ENCODE results near the gene FSTL4.

FSTL4 gene

DNA sequence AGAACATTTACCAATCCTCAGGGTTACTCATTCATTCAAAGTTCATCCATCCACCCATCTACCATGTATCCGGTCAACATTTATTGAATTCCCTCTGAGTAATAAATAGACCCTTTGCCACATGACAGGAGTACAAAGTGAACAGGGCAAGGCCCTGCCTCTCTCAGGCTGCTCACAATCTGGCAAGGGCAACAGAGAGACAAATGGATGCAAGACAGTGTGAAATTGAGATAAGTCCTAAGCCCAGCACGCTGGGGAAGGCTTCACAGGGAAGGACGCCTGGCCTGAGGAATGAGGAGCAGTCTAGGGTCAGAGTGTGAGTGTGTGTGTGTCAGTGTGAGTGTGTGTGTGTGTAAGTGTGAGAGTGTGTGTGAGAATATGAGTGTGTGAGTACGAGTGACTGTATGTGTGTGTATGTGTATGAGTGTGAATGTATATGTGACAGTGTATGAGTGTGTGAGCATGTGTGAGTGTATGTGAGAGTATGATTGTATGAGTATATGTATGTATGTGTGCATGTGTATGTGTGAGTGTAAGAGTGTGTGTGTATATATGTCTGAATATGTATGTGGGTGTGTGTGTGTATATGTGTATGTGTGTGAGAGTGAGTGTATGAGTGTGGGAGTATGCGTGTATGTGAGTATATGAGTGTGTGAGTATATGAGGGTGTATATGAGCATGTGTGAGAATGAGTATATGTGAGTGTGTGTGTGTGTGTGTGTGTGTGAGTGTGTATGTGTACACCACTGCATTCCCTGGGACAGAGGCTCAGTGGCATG is 145.6 kb downstream of the FSTL4 start:
- DNase-seq (ENCODE audit: low spot score in 2 of 2) (no peak), ATAC-seq (ENCODE audit: low read depth) (no peak)
- Mint-ChIP-seq H3K4me1 (no peaks in the 10 kb centered on the region), H3K4me3 (no peak overlapping the region), H3K27ac (no peak overlapping the region), H3K9me3 (no peaks in the 10 kb centered on the region), H3K27me3 (peaks cover 3% of the 10 kb centered on the region), H3K36me3 (no peaks in the 10 kb centered on the region)

DNA sequence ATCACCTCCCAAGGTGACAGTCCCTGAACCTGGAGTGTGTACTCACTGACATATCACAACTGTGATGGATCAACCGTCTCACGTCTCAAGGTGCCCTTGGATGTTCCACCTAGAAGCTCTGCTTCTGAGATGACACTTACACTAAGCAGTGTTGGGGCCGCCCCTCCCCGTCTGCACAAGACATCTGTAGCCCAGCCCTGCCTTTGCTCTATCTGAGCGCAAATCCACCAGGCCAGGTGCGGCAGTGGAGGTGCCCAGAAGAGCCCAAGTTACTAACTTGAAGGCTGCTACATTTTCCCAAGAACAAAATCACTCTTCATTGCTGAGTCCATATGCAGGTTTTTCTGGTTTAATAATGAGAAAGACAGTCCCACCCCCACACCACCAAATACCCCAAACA is 148.3 kb downstream of the FSTL4 start:
- no peak for DNase-seq (ENCODE audit: low spot score in 2 of 2)
- Mint-ChIP-seq H3K4me3 (no peak overlapping the region), H3K27ac (no peak overlapping the region), H3K4me1 (peaks cover 3% of the 10 kb centered on the region), H3K27me3 (peaks cover 1% of the 10 kb centered on the region), H3K36me3 (no peaks in the 10 kb centered on the region), H3K9me3 (no peaks in the 10 kb centered on the region)
- no peak for ATAC-seq (ENCODE audit: low read depth)

DNA sequence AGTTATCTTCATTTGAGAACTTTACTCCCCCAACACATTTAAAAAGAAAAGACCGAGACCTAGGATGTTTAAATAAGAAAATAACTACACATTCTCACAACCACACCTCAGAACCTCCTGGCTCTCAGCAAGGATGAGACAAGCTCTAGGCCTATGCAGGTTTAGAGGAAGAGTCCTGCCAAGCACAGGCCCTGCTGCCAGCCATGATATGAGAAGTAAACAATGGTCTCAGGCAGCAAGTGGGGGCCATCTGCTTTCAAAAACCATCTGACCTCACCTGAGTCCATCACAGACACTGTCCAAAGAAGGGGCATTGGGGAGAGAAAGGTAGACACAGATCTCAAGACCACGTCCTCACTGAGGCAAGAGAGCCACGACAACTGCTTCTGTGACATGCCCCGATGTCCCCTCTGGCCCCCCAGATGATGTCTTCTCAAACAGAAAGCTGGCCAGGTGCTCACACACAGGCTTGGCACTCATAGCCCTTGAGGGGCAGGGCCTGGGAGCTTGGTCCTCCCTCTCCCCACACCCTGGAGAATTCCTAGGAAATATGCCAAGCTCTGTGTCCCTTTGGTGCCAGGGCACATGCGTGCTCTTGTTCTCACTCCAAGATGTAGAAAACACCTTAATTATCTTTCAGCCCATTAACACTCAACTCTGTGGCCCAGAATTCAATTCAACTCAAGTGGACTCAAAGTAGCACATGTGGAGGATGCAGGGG is 150.4 kb downstream of the FSTL4 start:
- H3K9me3 Mint-ChIP-seq: no peaks in the 10 kb centered on the region
- H3K27me3 Mint-ChIP-seq: no peaks in the 10 kb centered on the region
- ATAC-seq (ENCODE audit: low read depth): no peak
- H3K4me1 Mint-ChIP-seq: peaks cover 3% of the 10 kb centered on the region
- DNase-seq (ENCODE audit: low spot score in 2 of 2): no peak
- no peak overlapping the region for H3K27ac Mint-ChIP-seq
- no peaks in the 10 kb centered on the region for H3K36me3 Mint-ChIP-seq
- no peak overlapping the region for H3K4me3 Mint-ChIP-seq

DNA sequence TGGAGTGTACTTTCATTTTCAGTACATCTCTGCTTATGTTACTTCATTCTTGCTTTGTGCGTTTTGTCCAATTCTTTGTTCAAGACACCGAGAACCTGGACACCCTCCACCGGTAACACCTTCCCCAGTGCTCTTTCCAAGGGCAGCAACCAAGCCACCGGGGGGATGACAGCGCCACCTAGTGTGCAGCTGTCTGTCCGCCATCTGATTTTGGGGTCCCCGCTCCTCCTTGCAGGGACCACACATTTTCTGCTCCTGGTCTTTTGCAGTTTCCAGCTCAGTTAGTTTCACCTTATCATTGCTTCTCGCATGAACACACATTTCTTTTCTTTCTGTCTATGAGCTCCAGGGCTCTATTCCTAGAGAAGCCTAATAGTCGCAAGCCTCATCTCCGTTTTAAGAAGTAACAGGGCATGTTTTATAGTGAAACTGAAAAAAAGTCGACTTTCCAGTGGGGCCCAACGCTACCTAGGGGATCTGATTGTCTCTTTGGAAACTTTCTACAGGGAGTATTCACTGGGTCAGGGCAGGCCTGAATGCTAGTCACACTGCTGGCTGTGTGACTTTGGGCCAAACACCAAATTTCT is 152.1 kb downstream of the FSTL4 start:
- Mint-ChIP-seq H3K27ac (no peak overlapping the region), H3K36me3 (no peaks in the 10 kb centered on the region), H3K9me3 (no peaks in the 10 kb centered on the region), H3K27me3 (no peaks in the 10 kb centered on the region), H3K4me3 (no peak overlapping the region), H3K4me1 (peaks cover 3% of the 10 kb centered on the region)
- ATAC-seq (ENCODE audit: low read depth) (no peak), DNase-seq (ENCODE audit: low spot score in 2 of 2) (peak in 1 of 2 donors; percentile 6)

DNA sequence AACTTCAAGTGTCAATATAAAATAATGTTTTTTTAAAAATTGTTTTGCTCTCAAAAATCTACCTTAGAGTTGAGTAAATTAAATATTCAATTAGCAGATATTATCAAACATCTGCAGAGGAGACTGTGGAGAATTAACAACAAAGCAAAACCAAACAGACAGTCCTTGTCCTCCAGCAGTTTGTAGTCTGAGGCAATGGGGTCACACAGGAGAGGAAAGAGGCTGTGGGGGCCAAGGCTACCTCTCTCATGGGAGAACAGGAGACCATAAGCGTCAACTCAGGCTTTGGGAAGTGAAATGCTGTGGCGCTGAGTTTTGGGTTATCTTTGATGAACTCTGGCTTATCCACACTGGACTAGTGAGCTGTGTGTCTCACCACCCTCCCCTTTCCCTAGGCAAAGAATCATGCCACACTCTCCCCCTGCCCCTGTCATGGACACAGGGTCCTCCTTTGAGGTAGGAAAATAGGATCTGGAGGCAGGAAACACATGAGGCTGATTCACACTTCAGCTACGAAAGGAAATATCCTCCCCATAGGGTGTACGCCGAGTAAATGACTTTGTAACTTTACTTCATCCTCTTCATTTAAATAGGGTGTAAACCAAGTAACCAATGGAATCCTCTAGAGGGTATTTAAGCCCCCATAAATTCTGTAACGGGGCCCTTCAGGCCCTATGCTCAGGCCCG is 152.7 kb downstream of the FSTL4 start:
- peaks cover 3% of the 10 kb centered on the region for H3K4me1 Mint-ChIP-seq
- no peaks in the 10 kb centered on the region for H3K36me3 Mint-ChIP-seq
- no peaks in the 10 kb centered on the region for H3K9me3 Mint-ChIP-seq
- ATAC-seq (ENCODE audit: low read depth) (no peak), DNase-seq (ENCODE audit: low spot score in 2 of 2) (no peak)
- no peak overlapping the region for H3K27ac Mint-ChIP-seq
- H3K27me3 Mint-ChIP-seq: no peaks in the 10 kb centered on the region
- no peak overlapping the region for H3K4me3 Mint-ChIP-seq

DNA sequence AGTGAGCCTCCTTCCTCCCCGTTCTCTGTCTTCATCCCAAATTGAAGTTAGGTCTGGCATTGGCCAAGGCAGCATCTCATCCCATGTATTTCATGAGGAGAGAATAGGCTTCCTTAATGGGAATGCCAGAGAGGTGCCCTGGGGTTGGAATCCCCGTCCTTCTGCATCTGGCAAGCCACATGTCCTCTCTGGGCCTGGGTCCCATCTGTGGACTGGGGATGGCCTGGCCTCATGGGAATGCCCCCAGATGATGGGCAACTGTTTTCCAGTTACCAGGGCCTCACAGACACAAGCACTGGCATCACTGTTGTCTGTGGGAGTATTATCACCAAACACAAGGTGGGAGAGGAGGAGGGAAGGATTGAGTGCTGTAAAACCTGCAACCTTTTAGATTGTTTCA is 153.9 kb downstream of the FSTL4 start:
- no peak overlapping the region for H3K27ac Mint-ChIP-seq
- H3K4me3 Mint-ChIP-seq: no peak overlapping the region
- no peak for DNase-seq (ENCODE audit: low spot score in 2 of 2)
- peaks cover 3% of the 10 kb centered on the region for H3K4me1 Mint-ChIP-seq
- ATAC-seq (ENCODE audit: low read depth): no peak
- no peaks in the 10 kb centered on the region for H3K27me3 Mint-ChIP-seq
- H3K36me3 Mint-ChIP-seq: no peaks in the 10 kb centered on the region
- no peaks in the 10 kb centered on the region for H3K9me3 Mint-ChIP-seq

DNA sequence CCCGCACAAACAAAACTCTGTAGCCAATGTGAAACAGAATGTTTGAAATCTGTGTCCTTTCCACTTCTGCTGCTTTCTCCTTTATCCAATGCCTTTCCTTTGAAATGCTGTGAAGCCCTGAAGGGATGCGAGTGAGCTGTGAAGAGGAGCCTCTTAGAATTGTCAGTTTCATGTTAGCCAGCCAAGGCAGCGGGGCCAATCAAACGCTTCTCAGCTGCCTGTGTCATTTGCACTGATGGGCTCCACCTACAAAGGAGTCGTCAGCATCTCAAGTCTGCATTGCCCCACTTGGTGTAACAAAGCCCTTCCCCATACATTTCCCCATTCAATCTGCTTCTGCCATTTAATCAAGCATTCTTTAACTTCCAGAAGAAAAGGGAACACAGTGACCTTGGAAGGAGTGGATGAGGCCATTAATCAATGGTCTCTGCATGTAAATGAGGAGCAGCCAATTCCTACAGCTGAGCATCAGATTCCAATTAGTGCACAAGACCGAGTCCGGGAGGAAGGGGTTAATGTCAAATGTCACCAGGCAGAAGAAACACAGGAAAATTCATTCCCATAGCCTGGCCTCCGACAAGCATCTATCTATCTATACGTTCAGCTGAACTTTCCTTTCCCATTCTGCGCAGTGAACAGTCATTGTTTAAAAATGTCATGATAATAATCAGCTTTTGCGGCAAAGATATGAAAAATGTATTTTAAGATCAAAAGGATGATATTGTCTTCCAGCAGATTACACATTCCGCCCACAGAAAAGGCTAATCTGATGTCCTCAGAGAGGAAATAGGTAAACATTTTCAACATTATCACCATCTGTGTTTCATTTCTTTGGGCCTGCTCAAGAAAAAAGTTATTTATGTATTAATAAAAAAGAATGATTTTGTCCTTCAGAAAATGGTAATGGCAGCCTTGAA is 154.6 kb downstream of the FSTL4 start:
- Mint-ChIP-seq H3K27ac (no peak overlapping the region), H3K27me3 (peaks cover 3% of the 10 kb centered on the region), H3K9me3 (no peaks in the 10 kb centered on the region), H3K4me3 (no peak overlapping the region), H3K36me3 (no peaks in the 10 kb centered on the region), H3K4me1 (peaks cover 3% of the 10 kb centered on the region)
- DNase-seq (ENCODE audit: low spot score in 2 of 2): no peak
- no peak for ATAC-seq (ENCODE audit: low read depth)

DNA sequence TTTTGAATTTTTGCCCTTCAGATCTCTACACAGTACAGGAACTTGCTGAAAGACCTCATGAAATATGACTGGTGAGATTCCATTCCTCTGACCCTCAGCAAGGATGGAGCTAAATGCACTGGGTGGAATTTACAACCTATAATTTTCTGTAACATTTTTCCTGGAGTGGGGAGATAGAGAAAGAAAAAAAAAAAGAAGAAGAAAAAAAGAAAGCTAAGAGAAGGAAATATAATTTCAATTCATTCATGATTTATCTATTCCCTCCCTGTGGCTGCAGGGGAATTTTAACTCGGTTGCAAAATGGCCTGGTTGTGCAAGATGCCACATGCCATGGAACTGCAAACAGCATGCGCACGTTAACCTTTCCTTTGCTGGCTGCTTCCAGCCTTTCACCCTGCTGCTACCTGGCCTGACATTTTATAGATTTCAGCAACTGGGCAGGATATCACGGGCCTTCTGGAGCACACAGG is 155.4 kb downstream of the FSTL4 start:
- no peak overlapping the region for H3K27ac Mint-ChIP-seq
- DNase-seq (ENCODE audit: low spot score in 2 of 2): no peak
- no peak overlapping the region for H3K4me3 Mint-ChIP-seq
- ATAC-seq (ENCODE audit: low read depth): no peak
- peaks cover 3% of the 10 kb centered on the region for H3K27me3 Mint-ChIP-seq
- no peaks in the 10 kb centered on the region for H3K36me3 Mint-ChIP-seq
- H3K4me1 Mint-ChIP-seq: peaks cover 3% of the 10 kb centered on the region
- H3K9me3 Mint-ChIP-seq: no peaks in the 10 kb centered on the region

DNA sequence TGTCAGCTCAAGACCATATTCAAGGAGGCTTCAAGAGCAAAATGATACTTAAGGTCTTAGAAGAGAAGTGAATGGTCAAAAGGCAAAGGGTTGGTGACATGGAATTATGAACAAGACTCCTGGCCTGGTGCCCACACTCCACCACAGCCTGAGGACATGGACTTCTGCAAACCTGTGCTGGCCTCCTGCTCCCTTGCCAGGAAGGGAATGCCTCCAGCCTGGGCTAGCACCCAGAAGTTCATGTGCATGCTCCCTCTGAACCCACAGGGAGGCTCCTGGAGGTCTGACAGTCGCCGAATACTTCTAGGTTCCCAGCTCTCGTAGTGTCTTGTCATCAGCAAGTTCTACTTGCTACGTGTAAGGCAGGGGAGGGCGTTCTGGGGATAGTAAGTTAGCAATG is 156.7 kb downstream of the FSTL4 start:
- ATAC-seq (ENCODE audit: low read depth): no peak

DNA sequence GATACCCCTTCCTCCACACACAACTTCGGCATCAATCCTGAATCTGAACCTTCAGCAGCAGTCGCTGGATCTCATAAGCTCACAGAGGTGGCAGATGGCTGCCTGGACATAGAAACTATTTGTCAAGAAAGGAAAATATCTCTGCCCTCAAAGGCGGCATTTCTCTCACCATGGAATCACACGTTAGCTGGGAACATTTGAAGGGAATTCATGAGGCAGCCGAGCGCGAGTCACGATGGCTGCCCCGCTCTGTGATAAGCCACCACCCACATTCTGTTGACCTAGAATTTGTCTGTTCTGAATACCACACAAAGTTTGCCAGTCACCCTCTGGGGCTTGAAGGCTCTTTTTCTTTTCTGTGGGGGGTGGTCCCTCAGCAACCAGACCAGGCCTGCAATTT is 157.9 kb downstream of the FSTL4 start:
- peaks cover 15% of the 10 kb centered on the region for H3K27me3 Mint-ChIP-seq
- no peak overlapping the region for H3K27ac Mint-ChIP-seq
- no peaks in the 10 kb centered on the region for H3K4me1 Mint-ChIP-seq
- no peak overlapping the region for H3K4me3 Mint-ChIP-seq
- no peaks in the 10 kb centered on the region for H3K36me3 Mint-ChIP-seq
- ATAC-seq (ENCODE audit: low read depth) (no peak), DNase-seq (ENCODE audit: low spot score in 2 of 2) (no peak)
- H3K9me3 Mint-ChIP-seq: no peaks in the 10 kb centered on the region

More for the DNA sequence above, 156.7 kb downstream of the FSTL4 start:
- H3K27me3 Mint-ChIP-seq: peaks cover 12% of the 10 kb centered on the region
- DNase-seq (ENCODE audit: low spot score in 2 of 2): no peak
- peaks cover 3% of the 10 kb centered on the region for H3K4me1 Mint-ChIP-seq
- no peaks in the 10 kb centered on the region for H3K9me3 Mint-ChIP-seq
- H3K27ac Mint-ChIP-seq: no peak overlapping the region
- H3K4me3 Mint-ChIP-seq: no peak overlapping the region
- H3K36me3 Mint-ChIP-seq: no peaks in the 10 kb centered on the region

DNA sequence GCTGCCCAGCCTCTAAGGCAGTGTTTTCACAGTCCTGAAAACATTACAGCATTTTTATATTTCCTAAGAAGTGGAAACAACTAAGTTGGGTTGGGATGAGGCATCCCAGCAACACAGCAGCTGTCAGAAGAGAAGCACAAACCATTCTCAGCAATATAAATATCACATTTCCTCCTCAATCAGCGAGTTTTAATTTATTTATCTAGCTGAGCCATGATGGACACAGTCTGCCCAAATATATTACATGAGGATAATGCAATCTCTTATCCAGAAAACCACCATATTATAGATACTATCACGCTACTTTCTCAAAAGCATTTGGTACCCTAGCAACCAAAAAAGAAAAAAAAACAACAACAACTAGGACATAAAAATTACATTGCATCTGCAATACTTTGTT is 158.5 kb downstream of the FSTL4 start:
- H3K4me3 Mint-ChIP-seq: no peak overlapping the region
- H3K4me1 Mint-ChIP-seq: no peaks in the 10 kb centered on the region
- ATAC-seq (ENCODE audit: low read depth) (no peak), DNase-seq (ENCODE audit: low spot score in 2 of 2) (no peak)
- H3K27ac Mint-ChIP-seq: no peak overlapping the region
- H3K27me3 Mint-ChIP-seq: peaks cover 15% of the 10 kb centered on the region
- H3K9me3 Mint-ChIP-seq: no peaks in the 10 kb centered on the region
- no peaks in the 10 kb centered on the region for H3K36me3 Mint-ChIP-seq

DNA sequence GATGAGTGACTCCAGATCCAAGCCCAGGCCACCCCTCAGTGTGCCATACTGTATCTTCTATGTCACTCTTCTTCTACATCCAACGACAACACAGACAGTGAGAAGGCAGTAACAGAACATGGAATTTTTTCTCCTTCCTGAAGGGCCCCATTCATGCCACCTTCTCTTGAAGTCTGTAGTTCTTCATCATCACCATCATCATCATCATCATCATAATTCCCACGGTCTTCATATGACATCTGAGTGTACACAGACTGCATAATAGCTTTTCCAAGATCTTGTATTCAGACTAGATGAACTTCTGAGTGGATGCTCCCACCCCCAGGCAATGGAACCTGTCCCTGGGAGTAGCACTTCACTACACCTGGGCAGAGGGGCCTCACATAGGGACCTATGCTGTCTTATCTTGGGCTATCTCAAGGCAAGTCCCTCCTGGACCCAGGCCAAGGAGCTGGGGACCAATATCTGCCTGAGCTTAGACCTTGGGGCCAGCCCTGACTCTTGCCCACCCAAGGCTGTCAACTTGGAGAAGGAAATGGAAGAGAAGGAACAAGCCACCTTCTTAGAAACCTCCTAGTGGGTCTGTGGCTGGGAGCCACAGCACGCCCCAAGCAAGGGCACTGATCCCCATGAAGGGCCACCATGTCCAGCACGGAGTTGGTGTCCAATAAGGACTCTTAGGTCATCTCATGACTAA is 159.1 kb downstream of the FSTL4 start:
- ATAC-seq (ENCODE audit: low read depth): no peak
- no peak overlapping the region for H3K27ac Mint-ChIP-seq
- H3K36me3 Mint-ChIP-seq: no peaks in the 10 kb centered on the region
- H3K9me3 Mint-ChIP-seq: no peaks in the 10 kb centered on the region
- no peak for DNase-seq (ENCODE audit: low spot score in 2 of 2)
- H3K4me3 Mint-ChIP-seq: no peak overlapping the region
- peaks cover 15% of the 10 kb centered on the region for H3K27me3 Mint-ChIP-seq
- no peaks in the 10 kb centered on the region for H3K4me1 Mint-ChIP-seq

DNA sequence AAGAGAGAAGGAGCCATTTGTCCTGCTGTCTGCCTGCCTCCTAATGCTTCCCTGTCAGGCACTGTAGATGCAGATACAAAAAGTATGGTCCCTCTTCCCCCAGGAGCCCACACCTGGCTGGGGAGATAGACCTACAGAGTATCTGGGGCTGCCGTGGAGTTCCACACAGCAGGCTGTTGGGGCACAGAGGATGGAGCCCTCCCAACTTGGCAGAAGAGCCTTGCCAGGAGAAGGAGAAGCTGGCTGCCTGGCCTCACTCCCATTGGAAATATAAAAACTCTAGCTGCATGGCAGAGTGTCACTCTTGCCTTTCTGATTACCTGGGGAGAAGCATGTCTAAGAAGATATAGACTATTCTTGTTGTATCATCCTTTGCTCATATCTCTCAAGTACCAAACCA is 160.4 kb downstream of the FSTL4 start:
- no peak overlapping the region for H3K27ac Mint-ChIP-seq
- DNase-seq (ENCODE audit: low spot score in 2 of 2) (no peak), ATAC-seq (ENCODE audit: low read depth) (no peak)
- peaks cover 15% of the 10 kb centered on the region for H3K27me3 Mint-ChIP-seq
- H3K4me1 Mint-ChIP-seq: no peaks in the 10 kb centered on the region
- H3K36me3 Mint-ChIP-seq: no peaks in the 10 kb centered on the region
- H3K4me3 Mint-ChIP-seq: no peak overlapping the region
- H3K9me3 Mint-ChIP-seq: no peaks in the 10 kb centered on the region
